GM23338 (cell line): Measurements from ENCODE around the gene TNPO1. TPM values are rescaled to one million over a fixed set of nuclear protein-coding genes. Genes with fewer than 3 reads are reported as not detected.

Source experiments
- ATAC-seq: fragments of 200-7000 bp; cut with Tn5 transposase; 3 replicates; pipeline ENCODE4 v1.9.1; 2020
- DNase-seq: peaks from one replicate; pipeline ENCODE4 v3.0.0-alpha.2; 2015; ENCODE audit warnings: low spot score
- H2AFZ ChIP-seq: fragments of 200-600 bp; sonication (generic); 2 replicates; pipeline ENCODE4 v1.8.0; 2016; ENCODE audit warnings: antibody characterized with exemption, mild to moderate bottlenecking, moderate library complexity
- H3F3A ChIP-seq: fragments of 200-600 bp; sonication (generic); replicated peaks from 2 replicates; pipeline ENCODE4 v1.8.0; 2017; ENCODE audit warnings: antibody characterized with exemption, mixed run types, low read depth
- H3K27ac ChIP-seq: fragments of 200-600 bp; sonication (generic); 2 replicates; pipeline ENCODE4 v1.6.1; 2016; ENCODE audit warnings: low read depth
- H3K27me3 ChIP-seq: fragments of 200-600 bp; sonication (generic); 2 replicates; pipeline ENCODE4 v1.8.0; 2016; ENCODE audit warnings: mild to moderate bottlenecking, mixed run types, moderate library complexity; ENCODE audit not compliant: insufficient read depth
- H3K36me3 ChIP-seq: fragments of 200-600 bp; sonication (generic); 2 replicates; pipeline ENCODE4 v1.8.0; 2016; ENCODE audit warnings: mild to moderate bottlenecking; ENCODE audit not compliant: insufficient read depth
- H3K4me1 ChIP-seq: fragments of 200-600 bp; sonication (generic); 2 replicates; pipeline ENCODE4 v1.8.0; 2016; ENCODE audit warnings: mild to moderate bottlenecking, moderate library complexity; ENCODE audit not compliant: insufficient read depth
- H3K4me2 ChIP-seq: fragments of 200-600 bp; sonication (generic); 2 replicates; pipeline ENCODE4 v1.7.1; 2017; ENCODE audit warnings: mixed run types
- H3K4me3 ChIP-seq: fragments of 200-600 bp; sonication (generic); 2 replicates; pipeline ENCODE4 v1.6.1; 2016; ENCODE audit warnings: mixed run types
- H3K79me2 ChIP-seq: fragments of 200-600 bp; sonication (generic); replicated peaks from 2 replicates; pipeline ENCODE4 v1.8.0; 2017; ENCODE audit warnings: mild to moderate bottlenecking; ENCODE audit not compliant: insufficient read depth
- H3K9me2 ChIP-seq: fragments of 200-600 bp; sonication (generic); 2 replicates; pipeline ENCODE4 v1.8.0; 2017; ENCODE audit not compliant: insufficient read depth
- H4K20me1 ChIP-seq: fragments of 200-600 bp; sonication (generic); replicated peaks from 2 replicates; pipeline ENCODE4 v1.8.0; 2017; ENCODE audit warnings: mild to moderate bottlenecking; ENCODE audit not compliant: insufficient read depth
- H3K27ac Mint-ChIP-seq: 2 replicates; pipeline ENCODE4 v1.8.0; 2020; ENCODE audit warnings: inconsistent platforms, mild to moderate bottlenecking, moderate library complexity, mixed read lengths
- H3K27me3 Mint-ChIP-seq: 3 replicates; pipeline ENCODE4 v1.8.0; 2022; ENCODE audit warnings: low read depth, mild to moderate bottlenecking, moderate library complexity, mixed read lengths, inconsistent platforms; ENCODE audit not compliant: insufficient read depth, poor library complexity
- H3K36me3 Mint-ChIP-seq: 3 replicates; pipeline ENCODE4 v1.8.0; 2021; ENCODE audit warnings: low read depth, mild to moderate bottlenecking, inconsistent platforms, moderate library complexity, mixed read lengths
- H3K4me1 Mint-ChIP-seq: 3 replicates; pipeline ENCODE4 v1.8.0; 2020; ENCODE audit warnings: mild to moderate bottlenecking, inconsistent platforms, mixed read lengths
- H3K4me3 Mint-ChIP-seq: 3 replicates; pipeline ENCODE4 v1.8.0; 2021; ENCODE audit warnings: moderate library complexity, mild to moderate bottlenecking, inconsistent platforms, mixed read lengths
- H3K9me3 Mint-ChIP-seq: 3 replicates; pipeline ENCODE4 v1.8.0; 2020; ENCODE audit warnings: moderate library complexity, mild to moderate bottlenecking, inconsistent platforms, mixed read lengths
- CREB1 ChIP-seq: fragments of 250-450 bp; sonication (Bioruptor Pico); IDR thresholded peaks from 2 replicates; pipeline ENCODE4 v1.5.0; 2020; ENCODE audit warnings: low read depth, mild to moderate bottlenecking, moderate library complexity
- EZH2 ChIP-seq: fragments of 200-600 bp; sonication (generic); IDR thresholded peaks from one replicate; pipeline ENCODE4 v1.8.0; 2017; ENCODE audit warnings: antibody characterized with exemption, mild to moderate bottlenecking, low read depth; ENCODE audit not compliant: unreplicated experiment
- EZH2phosphoT487 ChIP-seq: fragments of 200-600 bp; sonication (generic); IDR thresholded peaks from one replicate; pipeline ENCODE4 v1.8.1; 2018; ENCODE audit warnings: antibody characterized with exemption; ENCODE audit not compliant: unreplicated experiment
- JUNB ChIP-seq: IDR thresholded peaks from one replicate; pipeline ENCODE4 v1.6.1; 2016; ENCODE audit warnings: antibody characterized with exemption; ENCODE audit not compliant: unreplicated experiment
- NANOG ChIP-seq: IDR thresholded peaks from 2 replicates; pipeline ENCODE4 v1.6.1; 2016; ENCODE audit warnings: antibody characterized with exemption, borderline replicate concordance
- POLR2AphosphoS5 ChIP-seq: IDR thresholded peaks from 2 replicates; pipeline ENCODE4 v1.6.1; 2016; ENCODE audit warnings: antibody characterized with exemption, low read depth
- STAT1 ChIP-seq: IDR thresholded peaks from one replicate; pipeline ENCODE4 v1.6.1; 2016; ENCODE audit warnings: antibody characterized with exemption; ENCODE audit not compliant: unreplicated experiment
- ZNF114 ChIP-seq: fragments of 250-450 bp; sonication (Bioruptor Pico); IDR thresholded peaks from 2 replicates; pipeline ENCODE4 v1.5.0; 2020; ENCODE audit warnings: mild to moderate bottlenecking, moderate library complexity
- ZNF331 ChIP-seq: fragments of 250-450 bp; sonication (Bioruptor Pico); IDR thresholded peaks from 2 replicates; pipeline ENCODE4 v1.5.0; 2020; ENCODE audit warnings: low read depth, mild to moderate bottlenecking, moderate library complexity
- ZNF462 ChIP-seq: fragments of 250-450 bp; sonication (Bioruptor Pico); IDR thresholded peaks from 2 replicates; pipeline ENCODE4 v1.5.0; 2020; ENCODE audit warnings: mild to moderate bottlenecking, moderate library complexity
- polyA plus RNA-seq: library from polyadenylated mRNA; unstranded; fragments of >200 nt; fragmentation: Nextera tagmentation; extraction: Ambion mirVana; gene quantifications from 2 replicates; pipeline ENCODE4 v1.2.1, GENCODE V29; 2016
- total RNA-seq: library from RNA; depleted of rRNA; stranded (reverse); fragments of >200 nt; shearing (Covaris generic); gene quantifications from 2 replicates; pipeline ENCODE4 v1.2.3, GENCODE V29; 2014
- TF ChIP-seq, protein P1 (sequence below): IDR thresholded peaks from 2 replicates; pipeline ENCODE4 v1.6.1; 2016; ENCODE audit warnings: antibody characterized with exemption
- TF ChIP-seq, protein P2 (sequence below), 2 experiments: fragments of 200-600 bp in 1 of 2; sonication (generic) in 1 of 2; conservative IDR thresholded peaks; 2 replicates each; pipeline versions ENCODE4 v1.5.1 to v1.6.1; 2016 to 2017; ENCODE audit warnings: antibody characterized with exemption in 2 of 2, low read depth in 2 of 2, mild to moderate bottlenecking in 2 of 2, moderate library complexity in 1 of 2
- TF ChIP-seq, protein P3 (sequence below): IDR thresholded peaks from one replicate; pipeline ENCODE4 v1.6.1; 2018; ENCODE audit warnings: antibody characterized with exemption; ENCODE audit not compliant: unreplicated experiment

The TNPO1 gene
- total and polyA plus RNA-seq, 2 experiments from 2014 or later, result 117 to 197 TPM

GRCh38 chr5:72783354-72783753, 33.1 kb upstream of the TNPO1 start:
- Histone ChIP-seq H3K4me1 (no peaks in the 10 kb centered on the region), H3K27me3 (no peaks in the 10 kb centered on the region), H3K27ac (no peak overlapping the region), H3K79me2 (no peaks in the 10 kb centered on the region), H3F3A (no peaks in the 10 kb centered on the region), H4K20me1 (no peaks in the 10 kb centered on the region), H3K36me3 (no peaks in the 10 kb centered on the region), H2AFZ (no peak overlapping the region), H3K4me2 (no peak overlapping the region), H3K9me2 (no peaks in the 10 kb centered on the region), H3K4me3 (no peak overlapping the region)
- TF ChIP-seq EZH2, result no peak
- no peak for TF ChIP-seq EZH2phosphoT487
- TF ChIP-seq, protein P1, sequence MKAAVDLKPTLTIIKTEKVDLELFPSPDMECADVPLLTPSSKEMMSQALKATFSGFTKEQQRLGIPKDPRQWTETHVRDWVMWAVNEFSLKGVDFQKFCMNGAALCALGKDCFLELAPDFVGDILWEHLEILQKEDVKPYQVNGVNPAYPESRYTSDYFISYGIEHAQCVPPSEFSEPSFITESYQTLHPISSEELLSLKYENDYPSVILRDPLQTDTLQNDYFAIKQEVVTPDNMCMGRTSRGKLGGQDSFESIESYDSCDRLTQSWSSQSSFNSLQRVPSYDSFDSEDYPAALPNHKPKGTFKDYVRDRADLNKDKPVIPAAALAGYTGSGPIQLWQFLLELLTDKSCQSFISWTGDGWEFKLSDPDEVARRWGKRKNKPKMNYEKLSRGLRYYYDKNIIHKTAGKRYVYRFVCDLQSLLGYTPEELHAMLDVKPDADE, result no peak
- TF ChIP-seq NANOG, result no peak
- TF ChIP-seq, protein P2, sequence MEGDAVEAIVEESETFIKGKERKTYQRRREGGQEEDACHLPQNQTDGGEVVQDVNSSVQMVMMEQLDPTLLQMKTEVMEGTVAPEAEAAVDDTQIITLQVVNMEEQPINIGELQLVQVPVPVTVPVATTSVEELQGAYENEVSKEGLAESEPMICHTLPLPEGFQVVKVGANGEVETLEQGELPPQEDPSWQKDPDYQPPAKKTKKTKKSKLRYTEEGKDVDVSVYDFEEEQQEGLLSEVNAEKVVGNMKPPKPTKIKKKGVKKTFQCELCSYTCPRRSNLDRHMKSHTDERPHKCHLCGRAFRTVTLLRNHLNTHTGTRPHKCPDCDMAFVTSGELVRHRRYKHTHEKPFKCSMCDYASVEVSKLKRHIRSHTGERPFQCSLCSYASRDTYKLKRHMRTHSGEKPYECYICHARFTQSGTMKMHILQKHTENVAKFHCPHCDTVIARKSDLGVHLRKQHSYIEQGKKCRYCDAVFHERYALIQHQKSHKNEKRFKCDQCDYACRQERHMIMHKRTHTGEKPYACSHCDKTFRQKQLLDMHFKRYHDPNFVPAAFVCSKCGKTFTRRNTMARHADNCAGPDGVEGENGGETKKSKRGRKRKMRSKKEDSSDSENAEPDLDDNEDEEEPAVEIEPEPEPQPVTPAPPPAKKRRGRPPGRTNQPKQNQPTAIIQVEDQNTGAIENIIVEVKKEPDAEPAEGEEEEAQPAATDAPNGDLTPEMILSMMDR (conservative IDR thresholded peaks at IDR 0.05; ENCODE audit: low read depth in 2 of 2), result no peak
- no peak for TF ChIP-seq ZNF462 (CRISPR knock-in tag)
- TF ChIP-seq ZNF114 (CRISPR knock-in tag), result no peak
- TF ChIP-seq CREB1 (CRISPR knock-in tag), result no peak
- no peak for TF ChIP-seq ZNF331
- no peak for TF ChIP-seq STAT1
- TF ChIP-seq JUNB, result no peak
- TF ChIP-seq POLR2AphosphoS5, result no peak
- TF ChIP-seq, protein P3, sequence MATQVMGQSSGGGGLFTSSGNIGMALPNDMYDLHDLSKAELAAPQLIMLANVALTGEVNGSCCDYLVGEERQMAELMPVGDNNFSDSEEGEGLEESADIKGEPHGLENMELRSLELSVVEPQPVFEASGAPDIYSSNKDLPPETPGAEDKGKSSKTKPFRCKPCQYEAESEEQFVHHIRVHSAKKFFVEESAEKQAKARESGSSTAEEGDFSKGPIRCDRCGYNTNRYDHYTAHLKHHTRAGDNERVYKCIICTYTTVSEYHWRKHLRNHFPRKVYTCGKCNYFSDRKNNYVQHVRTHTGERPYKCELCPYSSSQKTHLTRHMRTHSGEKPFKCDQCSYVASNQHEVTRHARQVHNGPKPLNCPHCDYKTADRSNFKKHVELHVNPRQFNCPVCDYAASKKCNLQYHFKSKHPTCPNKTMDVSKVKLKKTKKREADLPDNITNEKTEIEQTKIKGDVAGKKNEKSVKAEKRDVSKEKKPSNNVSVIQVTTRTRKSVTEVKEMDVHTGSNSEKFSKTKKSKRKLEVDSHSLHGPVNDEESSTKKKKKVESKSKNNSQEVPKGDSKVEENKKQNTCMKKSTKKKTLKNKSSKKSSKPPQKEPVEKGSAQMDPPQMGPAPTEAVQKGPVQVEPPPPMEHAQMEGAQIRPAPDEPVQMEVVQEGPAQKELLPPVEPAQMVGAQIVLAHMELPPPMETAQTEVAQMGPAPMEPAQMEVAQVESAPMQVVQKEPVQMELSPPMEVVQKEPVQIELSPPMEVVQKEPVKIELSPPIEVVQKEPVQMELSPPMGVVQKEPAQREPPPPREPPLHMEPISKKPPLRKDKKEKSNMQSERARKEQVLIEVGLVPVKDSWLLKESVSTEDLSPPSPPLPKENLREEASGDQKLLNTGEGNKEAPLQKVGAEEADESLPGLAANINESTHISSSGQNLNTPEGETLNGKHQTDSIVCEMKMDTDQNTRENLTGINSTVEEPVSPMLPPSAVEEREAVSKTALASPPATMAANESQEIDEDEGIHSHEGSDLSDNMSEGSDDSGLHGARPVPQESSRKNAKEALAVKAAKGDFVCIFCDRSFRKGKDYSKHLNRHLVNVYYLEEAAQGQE, result no peak
- Mint-ChIP-seq H3K4me3 (no peak overlapping the region), H3K27me3 (peaks cover 5% of the 10 kb centered on the region), H3K36me3 (no peaks in the 10 kb centered on the region; the same call in 2 of the 3 replicates), H3K4me1 (no peaks in the 10 kb centered on the region), H3K27ac (no peak overlapping the region), H3K9me3 (peaks cover 3% of the 10 kb centered on the region; the same call in 1 of the 3 replicates)
- DNase-seq (no peak), ATAC-seq (no peak)
